ENCODE results near the gene ERP29. TPM values are rescaled to one million over a fixed set of nuclear protein-coding genes. Genes with fewer than 3 reads are reported as not detected.
A peak's percentile ranks its signal among the peaks of the same experiment; 100 is the strongest.

ERP29 gene
- total RNA-seq, 1 donor from 2014 or later: 101 TPM

- Mint-ChIP-seq H3K36me3 (ENCODE audit: low read depth) (peaks cover 18% of the 10 kb centered on the region), H3K4me1 (peaks cover 36% of the 10 kb centered on the region), H3K4me3 (peak overlapping the region; percentile 95), H3K9me3 (no peaks in the 10 kb centered on the region), H3K27ac (ENCODE audit: unreplicated experiment) (peak overlapping the region; percentile 99), H3K27me3 (ENCODE audit: low read depth) (no peaks in the 10 kb centered on the region)
- DNase-seq (ENCODE audit: low read depth, low spot score): no peak
- TF ChIP-seq, protein P1, sequence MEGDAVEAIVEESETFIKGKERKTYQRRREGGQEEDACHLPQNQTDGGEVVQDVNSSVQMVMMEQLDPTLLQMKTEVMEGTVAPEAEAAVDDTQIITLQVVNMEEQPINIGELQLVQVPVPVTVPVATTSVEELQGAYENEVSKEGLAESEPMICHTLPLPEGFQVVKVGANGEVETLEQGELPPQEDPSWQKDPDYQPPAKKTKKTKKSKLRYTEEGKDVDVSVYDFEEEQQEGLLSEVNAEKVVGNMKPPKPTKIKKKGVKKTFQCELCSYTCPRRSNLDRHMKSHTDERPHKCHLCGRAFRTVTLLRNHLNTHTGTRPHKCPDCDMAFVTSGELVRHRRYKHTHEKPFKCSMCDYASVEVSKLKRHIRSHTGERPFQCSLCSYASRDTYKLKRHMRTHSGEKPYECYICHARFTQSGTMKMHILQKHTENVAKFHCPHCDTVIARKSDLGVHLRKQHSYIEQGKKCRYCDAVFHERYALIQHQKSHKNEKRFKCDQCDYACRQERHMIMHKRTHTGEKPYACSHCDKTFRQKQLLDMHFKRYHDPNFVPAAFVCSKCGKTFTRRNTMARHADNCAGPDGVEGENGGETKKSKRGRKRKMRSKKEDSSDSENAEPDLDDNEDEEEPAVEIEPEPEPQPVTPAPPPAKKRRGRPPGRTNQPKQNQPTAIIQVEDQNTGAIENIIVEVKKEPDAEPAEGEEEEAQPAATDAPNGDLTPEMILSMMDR (conservative IDR thresholded peaks at IDR 0.05): no peak
Observed at GRCh38 chr12:112011685-112012084, 1.5 kb upstream of the ERP29 start.

DNA sequence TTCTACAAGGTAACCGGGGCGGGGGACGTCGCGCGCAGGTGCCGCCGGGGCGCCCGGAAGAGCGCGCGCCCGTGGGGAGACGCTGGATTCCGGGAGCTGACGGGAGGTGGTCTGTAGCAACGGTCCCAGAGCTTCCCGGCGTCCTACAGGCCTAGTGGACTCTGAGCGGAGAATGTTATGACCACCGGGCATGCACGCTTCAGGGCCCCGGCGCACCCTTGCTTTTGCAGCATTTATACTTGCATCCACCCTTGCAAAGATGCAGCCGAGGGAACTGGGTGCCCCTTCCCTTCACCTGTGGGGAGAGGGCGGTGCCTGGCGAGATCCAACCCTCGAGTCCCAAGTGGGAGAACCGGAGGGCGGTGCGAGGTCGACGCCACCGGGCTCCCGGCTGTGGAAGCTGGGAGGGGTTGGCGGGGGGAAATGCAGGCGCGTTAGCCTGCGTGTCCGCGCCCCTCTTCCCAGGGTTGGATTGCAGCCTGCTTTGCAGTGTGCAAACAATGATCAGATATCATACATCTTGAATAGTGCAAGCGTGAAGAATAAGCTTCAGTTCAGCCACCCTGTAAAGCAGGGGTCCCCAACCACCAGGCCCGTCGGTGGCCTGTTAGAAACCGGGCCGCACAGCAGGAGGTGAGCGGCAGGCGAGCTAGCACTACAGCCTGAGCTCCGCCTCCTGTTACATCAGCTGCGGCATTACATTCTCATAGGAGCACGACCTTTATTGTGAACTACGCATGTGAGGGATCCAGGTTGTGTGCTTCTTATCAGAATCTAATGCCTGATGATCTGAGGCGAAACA lies 576 bp downstream of the ERP29 start:
- Mint-ChIP-seq H3K4me1 (peaks cover 41% of the 10 kb centered on the region), H3K27ac (ENCODE audit: unreplicated experiment) (peak overlapping the region; percentile 95), H3K27me3 (ENCODE audit: low read depth) (no peaks in the 10 kb centered on the region), H3K36me3 (ENCODE audit: low read depth) (peaks cover 20% of the 10 kb centered on the region), H3K9me3 (no peaks in the 10 kb centered on the region), H3K4me3 (peak overlapping the region; percentile 95)
- DNase-seq (ENCODE audit: low read depth, low spot score): peak; percentile 29
- TF ChIP-seq, protein P1 (conservative IDR thresholded peaks at IDR 0.05): peak; percentile 37

GRCh38 chr12:112015938-112016337 lies 2.7 kb downstream of the ERP29 start:
- H3K27ac Mint-ChIP-seq (ENCODE audit: unreplicated experiment): no peak overlapping the region
- H3K27me3 Mint-ChIP-seq (ENCODE audit: low read depth): no peaks in the 10 kb centered on the region
- TF ChIP-seq, protein P1 (conservative IDR thresholded peaks at IDR 0.05): no peak
- no peak for DNase-seq (ENCODE audit: low read depth, low spot score)
- H3K4me3 Mint-ChIP-seq: peak overlapping the region; percentile 60
- H3K36me3 Mint-ChIP-seq (ENCODE audit: low read depth): peaks cover 20% of the 10 kb centered on the region
- H3K9me3 Mint-ChIP-seq: no peaks in the 10 kb centered on the region
- H3K4me1 Mint-ChIP-seq: peaks cover 41% of the 10 kb centered on the region

- Mint-ChIP-seq H3K9me3 (no peaks in the 10 kb centered on the region), H3K4me1 (peaks cover 31% of the 10 kb centered on the region), H3K27me3 (ENCODE audit: low read depth) (no peaks in the 10 kb centered on the region), H3K36me3 (ENCODE audit: low read depth) (peaks cover 18% of the 10 kb centered on the region), H3K27ac (ENCODE audit: unreplicated experiment) (peak overlapping the region; percentile 13), H3K4me3 (peak overlapping the region; percentile 55)
- DNase-seq (ENCODE audit: low read depth, low spot score): no peak
- TF ChIP-seq, protein P1 (conservative IDR thresholded peaks at IDR 0.05): no peak
Observed at GRCh38 chr12:112017041-112017440, 3.8 kb downstream of the ERP29 start.

GRCh38 chr12:112018571-112019237 lies 5.5 kb downstream of the ERP29 start:
- Mint-ChIP-seq H3K27ac (ENCODE audit: unreplicated experiment) (no peak overlapping the region), H3K36me3 (ENCODE audit: low read depth) (peaks cover 22% of the 10 kb centered on the region), H3K4me1 (peaks cover 21% of the 10 kb centered on the region), H3K27me3 (ENCODE audit: low read depth) (no peaks in the 10 kb centered on the region), H3K9me3 (no peaks in the 10 kb centered on the region), H3K4me3 (peak overlapping the region; percentile 42)
- TF ChIP-seq, protein P1 (conservative IDR thresholded peaks at IDR 0.05): no peak
- DNase-seq (ENCODE audit: low read depth, low spot score): no peak

Data from neural crest cell (in vitro differentiated cells).